ENCODE data around the gene TCHH. TPM values are rescaled to one million over a fixed set of nuclear protein-coding genes. Genes with fewer than 3 reads are reported as not detected.
A peak's percentile ranks its signal among the peaks of the same experiment; 100 is the strongest.

TCHH gene
- total RNA-seq (under 1 TPM in 5 of 6 donors, not detected in 1; 0.03 to 0.06 (median 0.06) TPM), polyA plus RNA-seq (under 1 TPM; 0.15 to 0.42 TPM)

DNA sequence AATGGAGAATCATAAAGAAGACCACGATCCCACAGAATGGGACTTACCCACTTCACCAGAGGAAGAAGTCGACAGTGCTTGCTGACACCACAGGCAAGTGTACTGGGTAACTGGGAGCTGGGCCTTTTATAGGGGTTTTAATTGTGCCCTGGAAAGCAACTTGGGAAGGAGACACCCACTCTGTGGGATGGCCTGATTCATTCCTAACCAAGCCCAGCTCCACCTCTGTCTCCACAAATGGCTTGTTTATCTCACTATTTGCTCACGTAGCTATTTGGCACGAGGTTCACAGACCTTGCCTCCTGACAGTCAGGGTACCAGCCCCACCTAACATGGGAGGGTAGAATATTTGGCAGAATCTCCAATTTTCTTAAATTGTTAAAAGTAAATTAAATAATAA, at the start of gene TCHH:
Gene TCHH, minus strand, starts transcription at position 101 of the 400 bp plus-strand sequence. CDS start 1,364 bp downstream, outside the sequence.
- Histone ChIP-seq H3K9me3 (no peaks in the 10 kb centered on the region), H3K36me3 (no peaks in the 10 kb centered on the region), H3K27ac (no peak within 1 kb of the TSS), H3K27me3 (peaks cover 0 to 24% (median 6%) of the 10 kb centered on the region in 4 donors), H3K4me1 (peaks cover 0 to 6% (median 5%) of the 10 kb centered on the region in 3 donors), H3K4me3 (no peak within 1 kb of the TSS)
- 39 to 46% methylated on average over 4 of the region's 4 CpGs for WGBS, 2 donors
- TF ChIP-seq, protein P1, sequence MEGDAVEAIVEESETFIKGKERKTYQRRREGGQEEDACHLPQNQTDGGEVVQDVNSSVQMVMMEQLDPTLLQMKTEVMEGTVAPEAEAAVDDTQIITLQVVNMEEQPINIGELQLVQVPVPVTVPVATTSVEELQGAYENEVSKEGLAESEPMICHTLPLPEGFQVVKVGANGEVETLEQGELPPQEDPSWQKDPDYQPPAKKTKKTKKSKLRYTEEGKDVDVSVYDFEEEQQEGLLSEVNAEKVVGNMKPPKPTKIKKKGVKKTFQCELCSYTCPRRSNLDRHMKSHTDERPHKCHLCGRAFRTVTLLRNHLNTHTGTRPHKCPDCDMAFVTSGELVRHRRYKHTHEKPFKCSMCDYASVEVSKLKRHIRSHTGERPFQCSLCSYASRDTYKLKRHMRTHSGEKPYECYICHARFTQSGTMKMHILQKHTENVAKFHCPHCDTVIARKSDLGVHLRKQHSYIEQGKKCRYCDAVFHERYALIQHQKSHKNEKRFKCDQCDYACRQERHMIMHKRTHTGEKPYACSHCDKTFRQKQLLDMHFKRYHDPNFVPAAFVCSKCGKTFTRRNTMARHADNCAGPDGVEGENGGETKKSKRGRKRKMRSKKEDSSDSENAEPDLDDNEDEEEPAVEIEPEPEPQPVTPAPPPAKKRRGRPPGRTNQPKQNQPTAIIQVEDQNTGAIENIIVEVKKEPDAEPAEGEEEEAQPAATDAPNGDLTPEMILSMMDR (IDR thresholded peaks at IDR 0.05), result no peak
- DNase-seq (no peak), FAIRE-seq (no peak), ATAC-seq (no peak)
- intact Hi-C loops (cut with DNase I), result no loop called here

DNA sequence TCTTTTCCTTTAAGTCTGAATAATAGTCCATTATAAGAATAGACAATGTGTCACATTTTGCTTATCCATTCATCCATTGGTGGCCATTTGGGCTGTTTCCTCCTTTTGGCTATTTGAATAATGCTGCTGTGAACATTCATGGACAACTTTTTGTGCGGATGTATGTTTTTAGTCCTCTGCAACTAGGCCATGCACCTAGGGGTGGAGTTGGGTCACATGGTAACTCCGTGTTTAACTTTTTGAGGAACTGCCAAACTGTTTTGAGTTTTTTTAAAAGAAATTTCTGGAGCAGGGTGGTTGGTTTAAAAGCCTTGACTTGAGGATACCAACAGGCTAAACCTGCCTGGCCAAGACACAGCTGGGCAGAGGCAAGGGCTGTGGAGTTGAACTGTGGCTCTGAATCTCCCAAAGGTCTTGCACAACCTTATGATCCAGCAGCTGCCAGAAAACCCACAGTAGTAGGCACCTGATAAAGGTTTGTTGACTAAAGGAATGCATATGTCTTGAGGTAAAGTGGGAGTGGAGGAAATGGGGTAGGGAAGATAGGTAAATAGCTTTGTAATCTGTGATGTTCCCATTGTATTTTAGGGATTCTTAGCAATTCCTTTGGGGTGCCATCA, 49.4 kb upstream of the TCHH start:
- intact Hi-C loops (cut with DNase I), result no loop called here
- no peaks in the 10 kb centered on the region for H3K9me3 ChIP-seq
- H3K27me3 ChIP-seq, result no peaks in the 10 kb centered on the region
- TF ChIP-seq, protein P1 (IDR thresholded peaks at IDR 0.05), result no peak
- ATAC-seq (peak; percentile 68 to 78 (median 74)), DNase-seq (peak in 2 of 6 donors; percentile 5 to 24), FAIRE-seq (no peak)
- no peak overlapping the region for H3K4me3 ChIP-seq
- H3K36me3 ChIP-seq, result no peaks in the 10 kb centered on the region
- WGBS, 2 donors, result 57 to 62% methylated on average over 2 of the region's 2 CpGs
- no peaks in the 10 kb centered on the region for H3K4me1 ChIP-seq
- no peak overlapping the region for H3K27ac ChIP-seq

DNA sequence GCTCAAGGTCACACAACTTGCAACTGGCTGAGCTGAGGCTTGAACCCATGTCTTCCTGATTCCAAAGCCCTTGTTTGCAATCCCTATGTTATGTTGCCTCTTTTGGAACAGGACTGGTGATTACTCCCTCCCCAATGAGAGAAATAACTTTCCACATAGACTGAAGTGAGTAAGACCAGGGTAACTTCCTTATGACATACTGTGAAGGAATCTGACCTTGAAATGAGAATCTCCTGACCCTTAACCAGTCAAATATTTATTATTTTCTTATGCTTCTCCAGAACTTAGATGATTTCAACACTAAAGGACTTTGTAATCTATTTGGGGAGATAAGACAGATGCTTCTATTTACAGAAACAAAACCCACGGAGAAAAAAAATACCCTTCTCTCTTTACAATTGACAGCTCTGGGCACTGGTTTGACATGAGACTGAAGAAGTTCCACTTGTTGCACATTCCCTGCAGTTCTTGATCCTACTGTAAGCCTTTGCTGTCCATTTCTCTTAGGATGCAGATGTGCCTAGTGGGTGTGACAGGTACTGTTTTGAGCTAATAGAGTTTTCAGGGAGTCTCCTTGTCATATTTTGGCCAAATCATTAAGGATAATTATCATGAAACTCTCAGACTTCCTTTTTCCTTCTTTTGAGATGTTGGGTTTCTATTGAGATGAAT, 47.7 kb upstream of the TCHH start:
- WGBS, 2 donors, result 13 to 15% methylated on average over 1 of the region's 1 CpG
- FAIRE-seq (no peak), ATAC-seq (peak in 2 of 4 donors; percentile 66), DNase-seq (no peak)
- Histone ChIP-seq H3K4me3 (no peak overlapping the region), H3K27ac (no peak overlapping the region), H3K4me1 (no peaks in the 10 kb centered on the region), H3K27me3 (no peaks in the 10 kb centered on the region), H3K9me3 (no peaks in the 10 kb centered on the region), H3K36me3 (no peaks in the 10 kb centered on the region)
- TF ChIP-seq, protein P1 (IDR thresholded peaks at IDR 0.05), result no peak
- intact Hi-C loops (cut with DNase I), result no loop called here

DNA sequence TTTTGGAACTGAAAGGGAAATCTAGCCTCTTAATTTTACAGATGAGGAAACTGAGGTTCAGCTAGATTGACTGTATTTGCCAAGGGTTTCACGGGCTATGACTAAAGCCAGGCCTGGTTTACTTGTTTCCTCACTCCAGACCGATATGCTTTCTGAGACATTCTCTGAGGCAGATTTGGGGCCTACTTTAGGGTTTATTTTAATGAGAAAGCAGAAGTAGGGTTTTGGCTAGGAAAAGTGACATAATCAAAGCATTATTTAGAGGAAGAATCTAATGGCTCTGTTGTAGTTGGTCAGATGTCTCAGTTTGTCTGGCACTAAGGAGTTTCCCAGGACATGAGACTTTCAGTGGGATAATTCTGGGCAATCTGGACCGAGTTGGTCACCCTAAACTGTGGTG, 45.3 kb upstream of the TCHH start:
- Histone ChIP-seq H3K4me1 (no peaks in the 10 kb centered on the region), H3K27ac (no peak overlapping the region), H3K27me3 (no peaks in the 10 kb centered on the region), H3K4me3 (no peak overlapping the region), H3K36me3 (no peaks in the 10 kb centered on the region), H3K9me3 (no peaks in the 10 kb centered on the region)
- TF ChIP-seq, protein P1 (IDR thresholded peaks at IDR 0.05), result no peak
- intact Hi-C loops (cut with DNase I), result no loop called here
- ATAC-seq, result peak in 2 of 4 donors; percentile 24 to 55
- no peak for FAIRE-seq
- no peak for DNase-seq
- WGBS, 2 donors, result 74 to 79% methylated on average over 3 of the region's 3 CpGs

DNA sequence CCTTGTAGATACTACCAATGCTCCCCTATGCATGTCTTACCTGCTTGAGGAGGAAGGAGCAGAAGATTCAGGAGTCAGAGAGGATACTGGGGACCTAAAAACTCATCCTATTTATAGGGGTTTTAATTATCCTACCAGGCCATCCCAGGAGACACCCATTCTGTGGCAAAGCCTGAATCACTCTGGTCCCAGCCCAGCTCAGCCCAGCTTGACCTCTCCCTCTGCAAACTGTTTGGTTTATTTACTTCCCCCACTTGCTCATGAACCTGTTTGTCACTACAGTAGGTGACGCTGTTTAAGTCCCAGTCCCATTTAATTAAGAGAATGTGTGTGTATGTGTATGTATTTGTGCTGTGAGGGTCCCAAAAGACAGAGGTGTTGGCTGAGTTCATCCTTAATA, 43.9 kb upstream of the TCHH start, which contains the start of gene RPTN:
Gene RPTN, minus strand, starts transcription at position 85 of the 400 bp plus-strand sequence. CDS start 1,339 bp downstream, outside the sequence.
- TF ChIP-seq, protein P1 (IDR thresholded peaks at IDR 0.05), result no peak
- no peak within 1 kb of the TSS for H3K4me3 ChIP-seq
- no peak within 1 kb of the TSS for H3K27ac ChIP-seq
- no peak for FAIRE-seq
- intact Hi-C loops (cut with DNase I), result no loop called here
- H3K27me3 ChIP-seq, result no peaks in the 10 kb centered on the region
- no peaks in the 10 kb centered on the region for H3K9me3 ChIP-seq
- ATAC-seq, result no peak
- H3K36me3 ChIP-seq, result no peaks in the 10 kb centered on the region
- DNase-seq, result no peak
- WGBS, 2 donors, result 75 to 86% methylated on average over 1 of the region's 1 CpG
- H3K4me1 ChIP-seq, result no peaks in the 10 kb centered on the region

Measured in pancreas (tissue), 10 donors.